K562 (cell line): ENCODE results near the gene SMCO1. TPM values are rescaled to one million over a fixed set of nuclear protein-coding genes. Genes with fewer than 3 reads are reported as not detected.

Experiments used
- BCL6 ChIP-seq: fragments of 250-450 bp; sonication (Bioruptor Pico); IDR thresholded peaks from 2 replicates; pipeline ENCODE4 v1.4.0; 2020
- CBFA2T3 ChIP-seq: fragments of 450-650 bp; IDR thresholded peaks from 2 replicates; pipeline ENCODE4 v1.6.1; 2017
- FOSL1 ChIP-seq: fragments of 200-800 bp; sonication (Bioruptor generic); conservative IDR thresholded peaks from 2 replicates; pipeline ENCODE4 v1.6.1; 2016; ENCODE audit warnings: missing genetic modification characterization, missing compliant biosample characterization
- FOXP1 ChIP-seq: sonication (generic); formaldehyde crosslinking; IDR thresholded peaks from 2 replicates; pipeline ENCODE4 v1.8.0; 2022; ENCODE audit warnings: mild to moderate bottlenecking, missing genetic modification reagents
- MAX ChIP-seq: sonication (generic); formaldehyde crosslinking; IDR thresholded peaks from 2 replicates; pipeline ENCODE4 v1.9.0; 2022; ENCODE audit warnings: mild to moderate bottlenecking, missing genetic modification reagents
- MNT ChIP-seq, 2 experiments: fragments of 450-650 bp; conservative IDR thresholded peaks; 2 replicates each; pipeline ENCODE4 v1.6.1; 2017; ENCODE audit warnings: mild to moderate bottlenecking in 2 of 2, moderate library complexity in 2 of 2
- MTA2 ChIP-seq: fragments of 450-650 bp; IDR thresholded peaks from 2 replicates; pipeline ENCODE4 v1.6.1; 2016; ENCODE audit warnings: low read depth
- NKRF ChIP-seq: fragments of 450-650 bp; IDR thresholded peaks from 2 replicates; pipeline ENCODE4 v1.6.1; 2016; ENCODE audit warnings: borderline replicate concordance
- U2AF2 ChIP-seq: fragments of 200-400 bp; formaldehyde crosslinking; optimal IDR thresholded peaks from 2 replicates; pipeline ENCODE3; 2017; ENCODE audit warnings: low read depth, mild to moderate bottlenecking, low read length
- ZEB2 ChIP-seq: fragments of 450-650 bp; IDR thresholded peaks from 2 replicates; pipeline ENCODE4 v1.6.1; 2016
- ZNF239 ChIP-seq: fragments of 250-450 bp; sonication (Bioruptor Pico); IDR thresholded peaks from 2 replicates; pipeline ENCODE4 v1.4.0; 2020; ENCODE audit warnings: mild to moderate bottlenecking
- ZNF24 ChIP-seq: fragments of 450-650 bp; IDR thresholded peaks from 2 replicates; pipeline ENCODE4 v1.6.1; 2016
- ZNF263 ChIP-seq: sonication (generic); formaldehyde crosslinking; IDR thresholded peaks from 2 replicates; pipeline ENCODE4 v1.8.0; 2022; ENCODE audit warnings: mild to moderate bottlenecking, missing genetic modification reagents, borderline replicate concordance
- ZNF407 ChIP-seq: fragments of 450-650 bp; IDR thresholded peaks from 2 replicates; pipeline ENCODE4 v1.6.1; 2016; ENCODE audit warnings: low read depth
- ZNF431 ChIP-seq: sonication (generic); formaldehyde crosslinking; IDR thresholded peaks from 2 replicates; pipeline ENCODE4 v1.8.0; 2022; ENCODE audit warnings: mild to moderate bottlenecking, missing genetic modification reagents
- ZNF444 ChIP-seq: fragments of 250-450 bp; sonication (Bioruptor Pico); IDR thresholded peaks from 2 replicates; pipeline ENCODE4 v1.4.0; 2020; ENCODE audit warnings: mild to moderate bottlenecking, moderate library complexity
- ZNF75A ChIP-seq: fragments of 450-650 bp; formaldehyde crosslinking; IDR thresholded peaks from 2 replicates; pipeline ENCODE4 v1.4.0; 2020; ENCODE audit warnings: mild to moderate bottlenecking
- polyA plus RNA-seq, 8 experiments: library from polyadenylated mRNA; depleted of rRNA in 4 of 8; stranded (reverse) in 5 of 8; unstranded in 3 of 8; fragments of >200 nt; fragmentation: Nextera tagmentation in 2 of 8; fragmentation: Illumina TruSeq in 1 of 8; extraction: Ambion mirVana in 2 of 8; extraction: Trizol in 1 of 8; gene quantifications; 2 replicates each; pipeline versions ENCODE4 v1.2.1 to v1.2.3, GENCODE V29; 2011 to 2014; ENCODE audit warnings: inconsistent platforms in 1 of 8, missing spikeins in 1 of 8
- total RNA-seq, 7 experiments: library from RNA; depleted of rRNA in 6 of 7; stranded (reverse); fragments of >200 nt in 6 of 7; fragmentation: Illumina TruSeq in 2 of 7; extraction: Trizol in 2 of 7; gene quantifications; 2 replicates each; pipeline versions ENCODE4 v1.2.1 to v1.2.3, GENCODE V29; 2011 to 2021; ENCODE audit warnings: low replicate concordance in 1 of 7

SMCO1 gene
- total and polyA plus RNA-seq, 9 of the 15 experiments (the other 6 are each of a cell fraction or from before 2014, with no cell fraction given), result 0.05 to 0.35 (median 0.12) TPM; not detected in 5

- TF ChIP-seq ZNF407 (no peak), BCL6 (CRISPR knock-in tag) (no peak), ZNF444 (CRISPR knock-in tag) (no peak), MAX (CRISPR knock-in tag) (peak; percentile 98), U2AF2 (no peak), MTA2 (no peak), NKRF (peak; percentile 28; the same call in 1 of the 2 replicates), ZNF239 (CRISPR knock-in tag) (no peak), ZNF431 (CRISPR knock-in tag) (0 out of 2 replicates have a peak, but pooled peaks have one; percentile 33), ZEB2 (peak; percentile 23; the same call in 1 of the 2 replicates), ZNF24 (peak; percentile 23; the same call in 1 of the 2 replicates), ZNF75A (CRISPR knock-in tag) (peak; percentile 79; the same call in 1 of the 2 replicates), MNT (conservative IDR thresholded peaks at IDR 0.05) (peak; percentile 94), FOXP1 (peak; percentile 83), ZNF263 (CRISPR knock-in tag) (peak; percentile 49; the same call in 1 of the 2 replicates), FOSL1 (tag) (peak; percentile 42; the same call in 1 of the 2 replicates), CBFA2T3 (no peak)
Measured at GRCh38 chr3:196518966-196519717, 4.0 kb upstream of the SMCO1 start (continued).
